ENCODE data around the gene ZNF205. TPM values are rescaled to one million over a fixed set of nuclear protein-coding genes. Genes with fewer than 3 reads are reported as not detected.

Gene ZNF205
- polyA plus RNA-seq, 3 donors, result 8.7 to 16.0 (median 13.2) TPM

- H3K27ac ChIP-seq (ENCODE audit: low read depth, low read length), result no peak overlapping the region
- 95 to 98% (median 97%) methylated on average over 22 of the region's 22 CpGs for WGBS, 3 donors
Measured at GRCh38 chr16:3142327-3142726, 29.9 kb downstream of the ZNF205 start.

DNA sequence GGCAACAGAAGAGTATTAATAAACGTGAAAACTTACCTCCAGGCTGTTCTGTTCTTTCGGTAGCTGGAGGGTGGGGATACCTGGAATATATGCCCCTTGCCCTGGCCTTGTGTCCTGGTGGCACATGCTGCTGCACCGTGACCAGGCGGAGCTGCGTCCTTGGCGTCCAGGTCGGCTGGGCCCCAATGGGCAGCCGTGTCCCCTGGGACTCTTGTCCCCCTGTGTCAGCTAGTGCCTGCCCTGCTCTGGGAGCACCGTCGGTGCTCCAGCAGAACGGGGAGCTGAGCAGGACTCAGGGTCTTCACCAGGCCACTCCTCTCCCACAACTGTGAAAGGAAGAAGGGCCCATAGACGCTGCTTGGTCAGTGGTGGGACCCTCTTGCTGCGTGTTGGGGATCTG lies 30.4 kb downstream of the ZNF205 start:
- no peak overlapping the region for H3K27ac ChIP-seq (ENCODE audit: low read depth, low read length)
- WGBS, 3 donors, result 89 to 93% (median 90%) methylated on average over 13 of the region's 13 CpGs

- H3K27ac ChIP-seq (ENCODE audit: low read depth, low read length), result no peak overlapping the region
- WGBS, 3 donors, result 92 to 95% (median 94%) methylated on average over 11 of the region's 11 CpGs
Measured at GRCh38 chr16:3143189-3143588, 30.8 kb downstream of the ZNF205 start.

DNA sequence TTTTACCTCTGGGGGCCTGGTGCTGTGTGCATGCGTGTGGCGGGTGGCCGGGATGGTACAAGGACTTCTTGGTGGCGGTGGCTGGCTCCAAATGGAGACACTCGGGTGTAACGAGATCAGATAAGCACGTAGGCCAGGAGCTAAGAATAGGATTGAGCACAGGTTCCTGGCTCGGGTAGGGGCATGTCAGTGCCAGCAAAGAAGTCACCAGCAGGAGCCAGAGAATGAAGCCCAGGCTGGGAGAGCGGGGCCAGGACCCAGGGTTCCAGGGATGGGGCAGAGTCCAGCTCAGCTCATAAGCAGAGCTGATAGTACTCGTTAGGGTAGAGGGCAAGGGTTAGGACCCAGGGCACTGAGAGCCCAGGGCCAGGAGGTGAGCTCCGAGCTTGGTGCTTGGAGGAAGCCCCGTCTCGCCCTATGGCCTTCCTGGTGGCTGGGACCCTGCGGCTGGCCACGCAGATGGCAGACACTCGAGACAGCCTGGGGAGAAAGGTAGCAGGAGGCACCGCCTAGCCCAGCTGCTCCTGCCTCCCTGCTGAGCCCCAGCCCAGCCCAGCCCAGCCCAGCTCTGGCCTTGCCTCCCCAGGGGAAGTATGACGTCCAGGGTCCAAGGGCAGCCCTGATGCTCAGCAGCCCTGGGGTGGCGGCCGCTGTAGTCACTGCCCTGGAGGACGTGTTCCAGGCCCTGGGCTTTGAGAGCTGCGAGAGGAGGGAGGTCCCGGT lies 31.4 kb downstream of the ZNF205 start:
- H3K27ac ChIP-seq (ENCODE audit: low read depth, low read length), result no peak overlapping the region

DNA sequence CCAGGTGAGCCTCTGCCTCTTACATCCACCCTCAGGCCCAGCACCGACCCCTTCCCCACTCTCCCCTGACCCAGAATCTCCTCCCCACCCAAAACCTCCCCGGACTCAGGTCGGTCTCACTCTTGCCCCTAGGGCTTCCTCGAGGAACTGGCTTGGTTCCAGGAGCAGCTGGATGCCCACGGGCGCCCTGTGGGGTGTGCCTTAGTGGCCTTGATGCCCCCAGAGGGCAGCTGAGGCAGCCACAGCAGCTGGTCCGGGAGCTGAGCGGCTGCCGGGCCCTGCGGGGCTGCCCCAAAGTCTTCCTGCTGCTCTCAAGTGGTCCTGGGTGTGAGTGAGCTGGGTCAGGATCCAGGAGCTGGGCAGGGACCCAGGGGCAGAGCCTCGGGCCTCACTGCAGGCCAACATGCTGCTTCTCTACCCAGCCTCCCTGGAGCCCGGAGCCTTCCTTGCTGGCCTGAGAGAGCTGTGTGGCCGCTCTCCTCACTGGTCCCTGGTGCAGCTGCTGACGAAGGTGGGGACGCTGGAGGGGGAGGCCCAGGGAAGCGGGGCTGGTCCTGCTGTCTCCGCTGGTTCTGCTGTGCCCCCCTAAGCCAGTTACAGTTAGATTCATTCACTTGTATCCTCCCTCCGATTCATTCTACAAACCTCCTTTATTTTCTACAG lies 32.1 kb downstream of the ZNF205 start:
- WGBS, 3 donors, result 73 to 78% (median 74%) methylated on average over 18 of the region's 18 CpGs
- H3K27ac ChIP-seq (ENCODE audit: low read depth, low read length), result no peak overlapping the region

More for the DNA sequence above, 31.4 kb downstream of the ZNF205 start:
- 64 to 84% (median 83%) methylated on average over 19 to 23 of the region's 23 CpGs for WGBS, 3 donors

DNA sequence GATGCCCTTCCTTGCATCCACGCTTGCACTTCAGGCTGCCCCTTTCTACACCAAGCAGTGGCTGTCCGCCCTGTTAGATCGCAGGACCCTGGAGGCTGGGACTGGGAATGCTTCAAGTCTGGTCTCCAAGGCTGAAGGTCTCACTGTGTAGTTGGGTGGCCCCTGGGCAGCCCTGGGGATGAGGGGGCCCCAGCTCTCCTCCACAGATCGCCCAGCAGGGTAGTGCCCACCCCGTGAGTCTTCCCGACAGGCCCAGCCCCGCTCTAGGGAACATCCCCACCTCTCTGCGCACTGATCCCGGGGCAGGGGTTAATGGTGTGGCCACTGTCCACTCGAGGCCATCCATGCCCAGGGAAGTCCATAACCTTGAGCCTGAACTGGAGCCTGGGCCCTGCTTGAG lies 32.8 kb downstream of the ZNF205 start:
- WGBS, 3 donors, result 83 to 91% (median 86%) methylated on average over 10 of the region's 10 CpGs
- no peak overlapping the region for H3K27ac ChIP-seq (ENCODE audit: low read depth, low read length)

- WGBS, 3 donors, result 75 to 84% (median 80%) methylated on average over 11 to 12 of the region's 12 CpGs
- no peak overlapping the region for H3K27ac ChIP-seq (ENCODE audit: low read depth, low read length)
Measured at GRCh38 chr16:3145660-3146059, 33.3 kb downstream of the ZNF205 start.

- H3K27ac ChIP-seq (ENCODE audit: low read depth, low read length), result no peak overlapping the region
- WGBS, 3 donors, result 88 to 93% (median 91%) methylated on average over 16 of the region's 16 CpGs
Measured at GRCh38 chr16:3147046-3147756, 34.8 kb downstream of the ZNF205 start.

GRCh38 chr16:3147757-3148104 lies 35.3 kb downstream of the ZNF205 start:
- WGBS, 3 donors, result 93 to 96% (median 94%) methylated on average over 5 of the region's 5 CpGs
- H3K27ac ChIP-seq (ENCODE audit: low read depth, low read length), result no peak overlapping the region

DNA sequence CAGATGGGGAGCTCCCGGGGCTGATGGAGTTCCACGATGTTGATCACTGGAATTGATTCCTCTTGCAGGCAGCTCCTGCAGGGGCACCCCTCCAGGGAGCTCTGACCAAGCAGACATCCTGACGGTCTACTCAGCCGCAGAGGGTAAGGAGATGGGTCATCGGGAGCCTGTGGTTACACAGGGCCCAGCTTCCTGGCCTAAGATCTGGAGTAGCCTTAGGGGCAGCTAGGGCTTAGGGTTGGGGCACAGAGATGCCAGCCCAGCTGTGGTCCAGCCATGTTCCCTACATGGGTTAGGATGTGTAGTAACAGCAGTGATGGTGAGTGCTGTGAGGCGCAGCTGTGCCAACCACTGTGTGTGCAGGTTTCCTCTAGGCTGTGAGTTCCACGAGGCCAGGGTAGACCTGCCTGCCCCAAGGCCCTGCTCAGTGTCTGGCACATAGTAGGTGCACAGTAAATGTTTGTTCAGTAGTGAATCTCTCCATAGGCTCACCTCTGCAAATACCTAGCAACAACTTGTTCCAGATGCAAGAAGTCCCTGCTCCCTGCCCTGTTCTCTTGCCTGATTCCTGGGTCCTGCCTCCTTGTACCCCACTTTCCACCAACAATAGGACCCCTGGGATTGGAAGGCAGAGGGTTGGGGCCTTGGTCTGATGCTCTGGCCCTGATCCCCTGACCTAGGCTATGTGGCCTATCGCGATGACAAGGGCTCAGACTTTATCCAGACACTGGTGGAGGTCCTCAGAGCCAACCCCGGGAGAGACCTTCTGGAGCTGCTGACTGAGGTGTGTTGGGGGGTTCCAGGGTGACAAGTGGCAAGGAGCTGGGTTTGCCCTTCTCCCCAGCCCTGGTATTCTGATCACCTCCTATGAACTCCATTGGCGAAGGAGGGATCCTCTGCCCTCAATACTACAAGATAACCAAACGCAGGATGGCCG lies 36.1 kb downstream of the ZNF205 start:
- no peak overlapping the region for H3K27ac ChIP-seq (ENCODE audit: low read depth, low read length)
- WGBS, 3 donors, result 89 to 94% (median 93%) methylated on average over 13 of the region's 13 CpGs

DNA sequence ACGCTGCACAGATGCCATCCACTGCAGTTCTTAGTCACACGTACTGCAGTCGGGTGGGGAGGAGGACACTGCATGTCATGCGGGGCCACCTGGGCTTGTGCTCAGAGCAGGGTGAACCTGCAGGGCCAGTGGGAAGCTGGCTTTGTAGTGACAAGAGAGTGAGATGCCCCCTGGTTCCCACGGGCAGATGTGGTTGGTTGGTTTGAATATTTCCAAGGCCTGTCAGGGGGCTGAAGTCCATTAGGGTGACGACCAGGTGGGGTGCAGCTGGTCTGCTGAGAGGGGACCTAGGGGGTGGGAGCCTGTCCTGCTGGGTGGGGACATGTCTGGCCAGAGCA lies 36.8 kb downstream of the ZNF205 start:
- 91 to 97% (median 93%) methylated on average over 6 of the region's 6 CpGs for WGBS, 3 donors
- H3K27ac ChIP-seq (ENCODE audit: low read depth, low read length), result no peak overlapping the region

GRCh38 chr16:3149630-3150345 lies 37.4 kb downstream of the ZNF205 start:
- no peak overlapping the region for H3K27ac ChIP-seq (ENCODE audit: low read depth, low read length)
- WGBS, 3 donors, result 3 to 7% (median 4%) methylated on average over 32 to 41 of the region's 41 CpGs

DNA sequence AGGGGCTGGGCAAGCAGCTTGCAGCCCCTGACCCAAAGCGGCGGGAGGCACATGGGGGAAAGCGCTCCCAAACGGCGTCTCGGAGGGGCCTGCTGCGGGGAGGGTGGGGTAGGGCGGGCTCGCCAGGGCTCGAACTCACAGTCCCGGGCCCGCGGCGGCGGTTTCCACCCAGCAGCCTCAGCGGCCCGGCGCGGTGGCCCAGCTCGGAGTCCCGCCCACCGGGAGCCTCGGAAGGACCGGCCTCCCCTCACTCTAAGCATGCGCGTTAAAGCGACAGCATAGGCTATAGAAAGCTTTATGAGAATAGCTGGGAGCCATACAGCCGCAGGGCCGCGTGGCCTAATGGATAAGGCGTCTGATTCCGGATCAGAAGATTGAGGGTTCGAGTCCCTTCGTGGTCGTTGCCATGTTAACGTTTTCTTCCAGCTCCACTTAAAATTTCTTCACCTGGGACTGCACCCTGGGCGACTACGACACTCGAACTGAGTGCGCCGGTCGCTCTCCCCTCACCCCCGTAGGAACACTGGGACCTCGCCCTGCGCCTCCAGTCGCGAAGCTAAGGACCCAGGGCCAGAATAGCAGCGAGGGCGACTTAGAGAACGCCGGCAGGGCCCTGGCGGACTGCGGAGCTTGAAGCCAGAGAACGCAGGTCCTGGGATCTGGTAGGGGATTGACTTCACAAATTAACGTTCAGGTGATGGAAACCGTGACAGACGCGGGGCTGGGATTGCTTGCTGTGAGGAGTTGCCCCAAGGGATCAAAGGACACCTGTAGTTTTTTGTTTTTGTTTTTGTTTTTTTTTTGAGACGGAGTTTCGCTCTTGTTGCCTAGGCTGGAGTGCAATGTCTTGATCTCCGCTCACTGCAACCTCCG lies 38.2 kb downstream of the ZNF205 start:
- WGBS, 3 donors, result 1% methylated on average over 54 to 62 of the region's 62 CpGs
- no peak overlapping the region for H3K27ac ChIP-seq (ENCODE audit: low read depth, low read length)

DNA sequence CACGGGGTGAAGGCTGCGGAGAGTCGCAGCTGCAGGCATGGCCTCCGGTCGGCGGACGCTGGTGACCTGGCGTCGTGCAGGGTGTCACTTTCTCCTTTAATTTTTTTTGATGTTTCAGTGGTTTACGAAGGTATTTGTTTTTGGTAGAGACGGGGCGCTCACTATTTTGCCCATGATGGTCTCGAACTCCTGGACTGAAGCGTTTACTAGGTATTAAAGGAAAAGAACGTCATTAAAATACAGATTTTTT lies 39.6 kb downstream of the ZNF205 start:
- H3K27ac ChIP-seq (ENCODE audit: low read depth, low read length), result no peak overlapping the region
- 3 to 5% (median 3%) methylated on average over 15 of the region's 15 CpGs for WGBS, 3 donors

GRCh38 chr16:3152277-3152990 lies 40.0 kb downstream of the ZNF205 start:
- no peak overlapping the region for H3K27ac ChIP-seq (ENCODE audit: low read depth, low read length)
- WGBS, 3 donors, result 0 to 1% (median 1%) methylated on average over 41 to 42 of the region's 42 CpGs

- H3K27ac ChIP-seq (ENCODE audit: low read depth, low read length), result no peak overlapping the region
- WGBS, 3 donors, result 7 to 12% (median 12%) methylated on average over 8 of the region's 8 CpGs
Measured at GRCh38 chr16:3152991-3153368, 40.6 kb downstream of the ZNF205 start.

DNA sequence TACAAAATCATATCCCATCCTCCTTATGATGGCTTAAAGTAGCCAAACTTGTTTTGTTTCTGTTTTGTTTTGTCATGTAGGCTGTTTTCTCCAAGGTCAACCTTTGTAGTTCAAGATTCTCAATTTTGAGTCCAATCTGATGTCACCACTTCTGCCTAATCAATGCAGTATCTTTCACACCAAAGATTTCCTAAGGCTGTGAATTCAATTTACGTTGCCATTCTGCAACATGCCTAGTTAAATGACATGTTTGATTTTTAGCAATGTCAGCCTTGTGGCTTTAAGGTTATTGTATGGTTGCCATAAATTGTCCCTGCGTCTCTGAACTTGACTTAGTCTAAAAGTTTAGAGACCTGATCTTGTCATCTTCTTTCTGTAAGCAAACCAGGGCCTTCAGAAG lies 42.8 kb downstream of the ZNF205 start:
- WGBS, 3 donors, result 68 to 97% (median 83%) methylated on average over 2 of the region's 2 CpGs
- H3K27ac ChIP-seq (ENCODE audit: low read depth, low read length), result no peak overlapping the region
